WTC11 (cell line): Measurements from ENCODE around the gene ADARB2. TPM values are rescaled to one million over a fixed set of nuclear protein-coding genes. Genes with fewer than 3 reads are reported as not detected.

Source experiments
- ATAC-seq: fragments of 200-7000 bp; cut with Tn5 transposase; 2 replicates; pipeline ENCODE4 v1.10.0; 2021; ENCODE audit warnings: mild to moderate bottlenecking, moderate library complexity
- CTCF ChIA-PET: fragments of 300-600 bp; sonication (Branson Sonifier 250); formaldehyde crosslinking; loops from one replicate; lab custom pipeline; 2021; ENCODE audit warnings: antibody characterized with exemption; lab: Charles Lee
- POLR2A ChIA-PET: fragments of 350-600 bp; sonication (Branson Sonifier 250); formaldehyde crosslinking; loops from one replicate; lab custom pipeline; 2021; ENCODE audit warnings: antibody characterized with exemption; lab: Charles Lee
- DNase-seq: peaks from one replicate; pipeline ENCODE4 v3.0.0; 2021; ENCODE audit warnings: low spot score
- H3K27ac Mint-ChIP-seq: 2 replicates; pipeline ENCODE4 v1.8.0; 2021; ENCODE audit warnings: mixed read lengths
- H3K27me3 Mint-ChIP-seq: 2 replicates; pipeline ENCODE4 v1.8.0; 2021; ENCODE audit warnings: low read depth, mild to moderate bottlenecking, moderate library complexity, mixed read lengths
- H3K36me3 Mint-ChIP-seq: 2 replicates; pipeline ENCODE4 v1.8.0; 2021; ENCODE audit warnings: mixed read lengths
- H3K4me1 Mint-ChIP-seq: 2 replicates; pipeline ENCODE4 v1.8.0; 2022; ENCODE audit warnings: mixed read lengths
- H3K4me3 Mint-ChIP-seq: 2 replicates; pipeline ENCODE4 v1.8.0; 2021; ENCODE audit warnings: mild to moderate bottlenecking, moderate library complexity, mixed read lengths
- H3K9me3 Mint-ChIP-seq: 2 replicates; pipeline ENCODE4 v1.8.0; 2021; ENCODE audit warnings: mixed read lengths
- CREB1 ChIP-seq: sonication (generic); formaldehyde crosslinking; IDR thresholded peaks from 2 replicates; pipeline ENCODE4 v1.8.0; 2023; ENCODE audit warnings: mild to moderate bottlenecking, missing genetic modification reagents
- FOXJ3 ChIP-seq: sonication (generic); formaldehyde crosslinking; IDR thresholded peaks from 2 replicates; pipeline ENCODE4 v1.9.0; 2021; ENCODE audit warnings: missing genetic modification reagents, mild to moderate bottlenecking, borderline replicate concordance
- GABPB1 ChIP-seq: sonication (generic); formaldehyde crosslinking; IDR thresholded peaks from 2 replicates; pipeline ENCODE4 v1.8.1; 2023; ENCODE audit warnings: mild to moderate bottlenecking, missing genetic modification reagents
- JUN ChIP-seq: sonication (generic); formaldehyde crosslinking; IDR thresholded peaks from 2 replicates; pipeline ENCODE4 v1.8.0; 2023; ENCODE audit warnings: mild to moderate bottlenecking, missing genetic modification reagents
- NFYB ChIP-seq: sonication (generic); formaldehyde crosslinking; conservative IDR thresholded peaks from 2 replicates; pipeline ENCODE4 v1.8.0; 2022; ENCODE audit warnings: low read depth, missing genetic modification reagents
- NR1H2 ChIP-seq: sonication (generic); formaldehyde crosslinking; IDR thresholded peaks from 2 replicates; pipeline ENCODE4 v1.9.0; 2021; ENCODE audit warnings: mild to moderate bottlenecking, moderate library complexity, missing genetic modification reagents
- NR2C2 ChIP-seq: sonication (generic); formaldehyde crosslinking; IDR thresholded peaks from 2 replicates; pipeline ENCODE4 v1.8.0; 2022; ENCODE audit warnings: mild to moderate bottlenecking, missing genetic modification reagents
- RELA ChIP-seq: sonication (generic); formaldehyde crosslinking; IDR thresholded peaks from 2 replicates; pipeline ENCODE4 v1.8.1; 2022; ENCODE audit warnings: missing genetic modification reagents, mild to moderate bottlenecking, borderline replicate concordance
- TEAD4 ChIP-seq: sonication (generic); formaldehyde crosslinking; IDR thresholded peaks from 2 replicates; pipeline ENCODE4 v1.8.0; 2022; ENCODE audit warnings: mild to moderate bottlenecking, missing genetic modification reagents
- ZNF219 ChIP-seq: sonication (generic); formaldehyde crosslinking; IDR thresholded peaks from 2 replicates; pipeline ENCODE4 v1.8.0; 2023; ENCODE audit warnings: missing genetic modification reagents, mild to moderate bottlenecking, borderline replicate concordance
- ZNF232 ChIP-seq: sonication (generic); formaldehyde crosslinking; IDR thresholded peaks from 2 replicates; pipeline ENCODE4 v1.8.0; 2022; ENCODE audit warnings: mild to moderate bottlenecking, missing genetic modification reagents
- ZNF423 ChIP-seq: fragments of 250-450 bp; sonication (Bioruptor Pico); IDR thresholded peaks from 2 replicates; pipeline ENCODE4 v2.1.2; 2022; ENCODE audit warnings: mild to moderate bottlenecking, moderate library complexity
- ZNF671 ChIP-seq: fragments of 250-450 bp; sonication (Bioruptor Pico); IDR thresholded peaks from 2 replicates; pipeline ENCODE4 v1.8.0; 2021; ENCODE audit warnings: mild to moderate bottlenecking
- total RNA-seq: library from RNA; stranded (reverse); gene quantifications from 3 replicates; pipeline ENCODE4 v1.2.3, GENCODE V29; 2021
- TF ChIP-seq, protein P1 (sequence below): sonication (generic); formaldehyde crosslinking; IDR thresholded peaks from 2 replicates; pipeline ENCODE4 v1.8.1; 2022; ENCODE audit warnings: mild to moderate bottlenecking, moderate library complexity, missing genetic modification reagents
- TF ChIP-seq, protein P2 (sequence below): sonication (generic); formaldehyde crosslinking; IDR thresholded peaks from 2 replicates; pipeline ENCODE4 v1.8.0; 2022; ENCODE audit warnings: mild to moderate bottlenecking, missing genetic modification reagents
- TF ChIP-seq, protein P3 (sequence below): fragments of 250-450 bp; sonication (Bioruptor Pico); IDR thresholded peaks from 2 replicates; pipeline ENCODE4 v1.9.0; 2021; ENCODE audit warnings: mild to moderate bottlenecking
- TF ChIP-seq, protein P4 (sequence below): fragments of 250-450 bp; sonication (Bioruptor Pico); conservative IDR thresholded peaks from 2 replicates; pipeline ENCODE4 v1.9.0; 2021; ENCODE audit warnings: mild to moderate bottlenecking
- TF ChIP-seq, protein P5 (sequence below): sonication (generic); formaldehyde crosslinking; IDR thresholded peaks from 2 replicates; pipeline ENCODE4 v1.8.0; 2022; ENCODE audit warnings: mild to moderate bottlenecking, missing genetic modification reagents
- TF ChIP-seq, protein P6 (sequence below): fragments of 250-450 bp; sonication (Bioruptor Pico); IDR thresholded peaks from 2 replicates; pipeline ENCODE4 v1.8.0; 2021; ENCODE audit warnings: mild to moderate bottlenecking
- TF ChIP-seq, protein P7 (sequence below): sonication (generic); formaldehyde crosslinking; IDR thresholded peaks from 2 replicates; pipeline ENCODE4 v1.8.0; 2022; ENCODE audit warnings: mild to moderate bottlenecking, missing genetic modification reagents

ADARB2 gene
- total RNA-seq, 1 experiment from 2014 or later = 3.7 TPM

DNA sequence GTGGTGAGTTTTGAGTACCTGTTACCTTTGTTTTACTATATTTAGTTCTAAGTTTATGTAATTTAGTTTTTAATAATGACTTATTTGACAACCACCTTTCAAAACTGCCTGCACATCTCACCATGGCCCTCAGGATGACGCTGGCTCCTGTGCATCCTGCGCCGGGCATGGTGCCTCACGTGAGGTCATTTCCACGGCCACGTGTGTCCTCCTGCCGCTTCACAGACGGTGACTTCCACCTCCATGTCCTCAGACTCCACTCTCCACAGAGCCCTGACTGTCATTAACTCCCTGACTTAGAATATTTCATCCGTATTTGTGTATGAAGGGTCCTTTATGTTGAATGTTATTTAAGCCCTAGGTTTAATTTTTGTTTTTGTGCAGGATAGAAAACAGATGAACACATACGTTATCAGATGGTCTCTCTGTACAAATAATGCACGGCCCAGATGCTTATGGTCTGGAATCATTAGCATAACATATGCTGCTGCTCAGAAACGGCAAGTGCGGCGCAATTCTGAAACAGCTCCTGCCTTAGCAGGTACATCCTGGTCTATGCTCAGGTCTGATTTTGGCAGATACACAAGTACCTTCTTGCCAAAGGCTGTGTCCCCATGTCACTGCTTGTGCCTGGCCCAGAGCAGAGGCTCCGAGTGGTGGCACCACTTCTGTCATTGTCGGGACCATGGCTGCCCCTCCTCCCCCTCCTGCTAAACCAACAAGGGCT, 525.3 kb downstream of the ADARB2 start:
- H3K4me3 Mint-ChIP-seq = no peak overlapping the region
- CTCF ChIA-PET = no interaction called here
- DNase-seq (no peak), ATAC-seq (no peak)
- H3K36me3 Mint-ChIP-seq = no peaks in the 10 kb centered on the region
- no peak overlapping the region for H3K27ac Mint-ChIP-seq
- no peaks in the 10 kb centered on the region for H3K4me1 Mint-ChIP-seq
- H3K9me3 Mint-ChIP-seq = no peaks in the 10 kb centered on the region
- H3K27me3 Mint-ChIP-seq = no peaks in the 10 kb centered on the region
- no peak for TF ChIP-seq GABPB1 (CRISPR knock-in tag)
- TF ChIP-seq, all 79 proteins: peak for 0
- POLR2A ChIA-PET = no interaction called here

DNA sequence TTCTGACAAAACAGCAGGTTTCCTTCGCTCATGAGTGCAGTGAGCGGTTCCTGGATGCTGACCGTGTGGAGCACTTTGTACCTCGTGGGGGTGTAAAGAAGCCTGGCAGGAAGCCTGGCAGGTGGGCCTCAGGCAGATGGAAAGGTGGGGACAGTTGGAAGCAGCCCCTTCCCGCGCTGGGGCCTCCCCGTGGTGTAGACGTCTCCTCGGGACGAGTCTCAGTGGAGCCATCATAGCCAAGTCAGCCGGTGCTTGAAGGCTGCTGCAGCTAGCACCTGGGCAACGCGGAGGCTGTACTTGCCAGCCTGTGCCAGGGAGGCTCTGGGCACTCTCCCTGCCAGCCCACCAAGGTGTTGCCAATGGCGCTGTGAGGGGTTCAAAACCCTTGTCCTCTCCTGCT, 526.7 kb downstream of the ADARB2 start:
- DNase-seq (no peak), ATAC-seq (no peak)
- Mint-ChIP-seq H3K9me3 (no peaks in the 10 kb centered on the region), H3K27me3 (no peaks in the 10 kb centered on the region), H3K27ac (no peak overlapping the region), H3K4me1 (no peaks in the 10 kb centered on the region), H3K36me3 (no peaks in the 10 kb centered on the region), H3K4me3 (no peak overlapping the region)
- TF ChIP-seq, protein P1, sequence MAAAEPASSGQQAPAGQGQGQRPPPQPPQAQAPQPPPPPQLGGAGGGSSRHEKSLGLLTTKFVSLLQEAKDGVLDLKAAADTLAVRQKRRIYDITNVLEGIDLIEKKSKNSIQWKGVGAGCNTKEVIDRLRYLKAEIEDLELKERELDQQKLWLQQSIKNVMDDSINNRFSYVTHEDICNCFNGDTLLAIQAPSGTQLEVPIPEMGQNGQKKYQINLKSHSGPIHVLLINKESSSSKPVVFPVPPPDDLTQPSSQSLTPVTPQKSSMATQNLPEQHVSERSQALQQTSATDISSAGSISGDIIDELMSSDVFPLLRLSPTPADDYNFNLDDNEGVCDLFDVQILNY (CRISPR knock-in tag) = no peak
- TF ChIP-seq NR2C2 (CRISPR knock-in tag) (no peak), TEAD4 (CRISPR knock-in tag) (no peak), ZNF232 (no peak), RELA (CRISPR knock-in tag) (no peak), FOXJ3 (CRISPR knock-in tag) (no peak), JUN (CRISPR knock-in tag) (no peak), ZNF423 (CRISPR knock-in tag) (no peak), CREB1 (CRISPR knock-in tag) (no peak), ZNF219 (CRISPR knock-in tag) (no peak), ZNF671 (CRISPR knock-in tag) (no peak), NFYB (CRISPR knock-in tag) (no peak), NR1H2 (CRISPR knock-in tag) (no peak)
- TF ChIP-seq, protein P2, sequence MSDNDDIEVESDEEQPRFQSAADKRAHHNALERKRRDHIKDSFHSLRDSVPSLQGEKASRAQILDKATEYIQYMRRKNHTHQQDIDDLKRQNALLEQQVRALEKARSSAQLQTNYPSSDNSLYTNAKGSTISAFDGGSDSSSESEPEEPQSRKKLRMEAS (CRISPR knock-in tag) = no peak
- TF ChIP-seq, protein P3, sequence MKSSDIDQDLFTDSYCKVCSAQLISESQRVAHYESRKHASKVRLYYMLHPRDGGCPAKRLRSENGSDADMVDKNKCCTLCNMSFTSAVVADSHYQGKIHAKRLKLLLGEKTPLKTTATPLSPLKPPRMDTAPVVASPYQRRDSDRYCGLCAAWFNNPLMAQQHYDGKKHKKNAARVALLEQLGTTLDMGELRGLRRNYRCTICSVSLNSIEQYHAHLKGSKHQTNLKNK (CRISPR knock-in tag) = no peak
- TF ChIP-seq, protein P4, sequence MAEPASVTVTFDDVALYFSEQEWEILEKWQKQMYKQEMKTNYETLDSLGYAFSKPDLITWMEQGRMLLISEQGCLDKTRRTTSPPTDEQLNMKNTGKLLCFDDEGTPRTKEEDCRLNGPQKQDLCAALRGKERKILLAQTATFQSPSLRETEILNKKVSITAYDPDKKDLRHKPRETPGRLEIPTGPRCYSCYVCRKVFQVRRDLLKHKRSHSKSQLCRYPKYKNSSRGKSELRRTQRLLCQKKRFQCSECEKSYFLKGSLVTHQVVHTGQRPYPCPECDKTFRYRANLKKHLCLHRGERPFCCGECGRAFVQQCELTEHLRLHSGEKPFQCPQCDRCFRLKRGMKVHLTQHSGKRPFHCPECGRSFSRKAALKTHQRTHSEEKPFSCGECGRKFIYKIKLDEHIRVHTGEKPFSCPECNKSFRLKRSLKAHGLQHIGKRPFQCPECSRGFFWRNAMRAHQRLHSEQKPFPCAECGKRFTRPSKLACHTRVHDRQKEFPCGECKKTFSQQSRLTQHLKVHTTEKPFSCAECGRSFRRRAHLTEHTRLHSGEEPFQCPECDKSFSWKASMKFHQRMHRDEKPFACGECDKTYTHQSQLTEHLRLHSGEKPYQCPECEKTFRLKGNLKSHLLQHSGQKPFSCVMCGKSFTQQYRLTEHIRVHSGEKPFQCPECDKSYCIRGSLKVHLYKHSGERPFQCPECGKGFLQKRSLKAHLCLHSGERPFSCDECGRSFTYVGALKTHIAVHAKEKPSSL (CRISPR knock-in tag) = no peak
- TF ChIP-seq, protein P5, sequence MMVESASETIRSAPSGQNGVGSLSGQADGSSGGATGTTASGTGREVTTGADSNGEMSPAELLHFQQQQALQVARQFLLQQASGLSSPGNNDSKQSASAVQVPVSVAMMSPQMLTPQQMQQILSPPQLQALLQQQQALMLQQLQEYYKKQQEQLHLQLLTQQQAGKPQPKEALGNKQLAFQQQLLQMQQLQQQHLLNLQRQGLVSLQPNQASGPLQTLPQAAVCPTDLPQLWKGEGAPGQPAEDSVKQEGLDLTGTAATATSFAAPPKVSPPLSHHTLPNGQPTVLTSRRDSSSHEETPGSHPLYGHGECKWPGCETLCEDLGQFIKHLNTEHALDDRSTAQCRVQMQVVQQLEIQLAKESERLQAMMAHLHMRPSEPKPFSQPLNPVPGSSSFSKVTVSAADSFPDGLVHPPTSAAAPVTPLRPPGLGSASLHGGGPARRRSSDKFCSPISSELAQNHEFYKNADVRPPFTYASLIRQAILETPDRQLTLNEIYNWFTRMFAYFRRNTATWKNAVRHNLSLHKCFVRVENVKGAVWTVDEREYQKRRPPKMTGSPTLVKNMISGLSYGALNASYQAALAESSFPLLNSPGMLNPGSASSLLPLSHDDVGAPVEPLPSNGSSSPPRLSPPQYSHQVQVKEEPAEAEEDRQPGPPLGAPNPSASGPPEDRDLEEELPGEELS = no peak
- TF ChIP-seq, protein P6, sequence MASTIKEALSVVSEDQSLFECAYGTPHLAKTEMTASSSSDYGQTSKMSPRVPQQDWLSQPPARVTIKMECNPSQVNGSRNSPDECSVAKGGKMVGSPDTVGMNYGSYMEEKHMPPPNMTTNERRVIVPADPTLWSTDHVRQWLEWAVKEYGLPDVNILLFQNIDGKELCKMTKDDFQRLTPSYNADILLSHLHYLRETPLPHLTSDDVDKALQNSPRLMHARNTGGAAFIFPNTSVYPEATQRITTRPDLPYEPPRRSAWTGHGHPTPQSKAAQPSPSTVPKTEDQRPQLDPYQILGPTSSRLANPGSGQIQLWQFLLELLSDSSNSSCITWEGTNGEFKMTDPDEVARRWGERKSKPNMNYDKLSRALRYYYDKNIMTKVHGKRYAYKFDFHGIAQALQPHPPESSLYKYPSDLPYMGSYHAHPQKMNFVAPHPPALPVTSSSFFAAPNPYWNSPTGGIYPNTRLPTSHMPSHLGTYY = no peak
- TF ChIP-seq, protein P7, sequence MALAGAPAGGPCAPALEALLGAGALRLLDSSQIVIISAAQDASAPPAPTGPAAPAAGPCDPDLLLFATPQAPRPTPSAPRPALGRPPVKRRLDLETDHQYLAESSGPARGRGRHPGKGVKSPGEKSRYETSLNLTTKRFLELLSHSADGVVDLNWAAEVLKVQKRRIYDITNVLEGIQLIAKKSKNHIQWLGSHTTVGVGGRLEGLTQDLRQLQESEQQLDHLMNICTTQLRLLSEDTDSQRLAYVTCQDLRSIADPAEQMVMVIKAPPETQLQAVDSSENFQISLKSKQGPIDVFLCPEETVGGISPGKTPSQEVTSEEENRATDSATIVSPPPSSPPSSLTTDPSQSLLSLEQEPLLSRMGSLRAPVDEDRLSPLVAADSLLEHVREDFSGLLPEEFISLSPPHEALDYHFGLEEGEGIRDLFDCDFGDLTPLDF (CRISPR knock-in tag) = no peak
- POLR2A ChIA-PET = no interaction called here
- CTCF ChIA-PET = no interaction called here
